Fibroblast of the conjunctiva (primary cell): Measurements from ENCODE around the gene SMIM14.

Experiments
- DNase-seq: peaks from one replicate; pipeline ENCODE4 v3.0.0-alpha.2; 2010; ENCODE audit warnings: low read depth

Gene SMIM14

DNA sequence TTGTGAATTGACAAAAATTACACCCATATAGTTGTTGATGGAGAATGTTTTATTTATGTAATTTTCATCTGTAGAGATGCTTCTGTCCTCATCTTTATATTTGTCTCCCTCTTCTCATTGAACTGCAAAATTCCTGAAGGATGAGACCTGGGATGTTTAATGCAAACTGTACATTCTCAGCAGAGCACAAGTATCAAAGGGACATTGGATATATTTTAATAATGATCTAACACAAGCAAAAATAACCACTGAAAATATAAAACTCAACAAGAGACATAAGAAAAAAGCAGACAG lies 140.0 kb downstream of the SMIM14 start:
- no peak for DNase-seq

DNA sequence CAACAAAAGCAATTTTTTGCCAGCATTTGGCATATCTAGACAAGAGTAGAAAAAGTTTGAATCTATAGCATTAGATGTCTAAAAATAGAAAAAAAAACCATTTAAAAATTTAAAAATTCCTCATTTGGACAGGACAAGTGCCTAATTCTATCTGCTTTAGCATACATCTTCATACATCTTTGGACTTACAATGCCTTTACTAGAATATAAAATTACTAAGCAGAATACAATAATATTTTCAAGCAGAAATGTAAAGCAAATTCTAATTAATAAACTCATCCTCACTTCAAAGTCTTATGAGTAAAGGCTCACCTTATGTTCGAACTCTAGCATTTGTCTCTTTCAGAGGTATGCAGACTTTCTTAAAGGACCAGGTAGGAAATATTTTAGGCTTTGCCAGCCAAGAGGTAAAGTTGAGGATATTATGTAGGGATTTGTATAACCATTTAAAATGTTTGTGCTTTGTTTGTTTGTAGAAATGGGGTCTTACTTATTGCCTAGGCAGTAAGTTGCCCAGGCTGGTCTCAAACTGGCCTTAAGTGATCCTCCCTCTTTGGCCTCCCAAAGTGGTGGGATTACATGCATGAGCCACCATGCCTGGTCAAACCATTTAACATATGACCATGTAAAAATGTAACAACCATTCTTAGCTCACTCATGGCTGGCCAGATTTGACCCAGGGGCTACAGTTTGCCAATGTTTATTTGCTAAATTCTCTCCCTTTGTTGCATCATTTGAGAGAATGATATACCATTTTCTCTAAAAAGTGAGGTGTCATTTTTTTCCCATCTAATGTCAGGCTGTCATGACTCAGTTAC lies 140.5 kb downstream of the SMIM14 start:
- no peak for DNase-seq
